HCT116 (cell line): Measurements from ENCODE around the gene TRAK1.

Experiments
- POLR2A ChIP-seq: IDR thresholded peaks from 2 replicates; pipeline ENCODE4 v1.7.0; 2011; ENCODE audit warnings: borderline replicate concordance; ENCODE audit not compliant: insufficient read depth, insufficient read length; ENCODE audit errors: extremely low read depth
- POLR2AphosphoS5 ChIP-seq: IDR thresholded peaks from 2 replicates; pipeline ENCODE4 v1.6.1; 2011; ENCODE audit warnings: mild to moderate bottlenecking, low read depth, low read length, moderate library complexity
- RAD21 ChIP-seq: IDR thresholded peaks from 2 replicates; pipeline ENCODE4 v1.6.1; 2012; ENCODE audit warnings: low read depth, mild to moderate bottlenecking
- TF ChIP-seq, protein P1 (sequence below), 3 experiments: fragments of 200-600 bp in 1 of 3; sonication (generic) in 1 of 3; IDR thresholded peaks in 2 of 3; conservative IDR thresholded peaks in 1 of 3; 2 replicates each; pipeline ENCODE4 v1.5.1; 2012 to 2017; ENCODE audit warnings: low read depth in 2 of 3, low read length in 2 of 3, antibody characterized with exemption in 1 of 3, borderline replicate concordance in 1 of 3, control low read depth in 1 of 3, mild to moderate bottlenecking in 1 of 3, mixed read lengths in 1 of 3, mixed run types in 1 of 3, moderate library complexity in 1 of 3; ENCODE audit not compliant: insufficient read depth in 1 of 3

GRCh38 chr3:42071904-42072812 is 19.0 kb upstream of the TRAK1 start:
- TF ChIP-seq, protein P1, sequence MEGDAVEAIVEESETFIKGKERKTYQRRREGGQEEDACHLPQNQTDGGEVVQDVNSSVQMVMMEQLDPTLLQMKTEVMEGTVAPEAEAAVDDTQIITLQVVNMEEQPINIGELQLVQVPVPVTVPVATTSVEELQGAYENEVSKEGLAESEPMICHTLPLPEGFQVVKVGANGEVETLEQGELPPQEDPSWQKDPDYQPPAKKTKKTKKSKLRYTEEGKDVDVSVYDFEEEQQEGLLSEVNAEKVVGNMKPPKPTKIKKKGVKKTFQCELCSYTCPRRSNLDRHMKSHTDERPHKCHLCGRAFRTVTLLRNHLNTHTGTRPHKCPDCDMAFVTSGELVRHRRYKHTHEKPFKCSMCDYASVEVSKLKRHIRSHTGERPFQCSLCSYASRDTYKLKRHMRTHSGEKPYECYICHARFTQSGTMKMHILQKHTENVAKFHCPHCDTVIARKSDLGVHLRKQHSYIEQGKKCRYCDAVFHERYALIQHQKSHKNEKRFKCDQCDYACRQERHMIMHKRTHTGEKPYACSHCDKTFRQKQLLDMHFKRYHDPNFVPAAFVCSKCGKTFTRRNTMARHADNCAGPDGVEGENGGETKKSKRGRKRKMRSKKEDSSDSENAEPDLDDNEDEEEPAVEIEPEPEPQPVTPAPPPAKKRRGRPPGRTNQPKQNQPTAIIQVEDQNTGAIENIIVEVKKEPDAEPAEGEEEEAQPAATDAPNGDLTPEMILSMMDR (IDR thresholded peaks at IDR 0.05 in 2 of 3, conservative IDR thresholded peaks at IDR 0.05 in 1 of 3; ENCODE audit: borderline replicate concordance in 1 of 3, insufficient read depth in 1 of 3, low read depth in 2 of 3, low read length in 2 of 3): no peak
- TF ChIP-seq POLR2AphosphoS5: no peak
- no peak for TF ChIP-seq POLR2A
- no peak for TF ChIP-seq RAD21
